Natural killer cell (primary cell): Measurements from ENCODE around the gene TMEM150A. TPM values are rescaled to one million over a fixed set of nuclear protein-coding genes. Genes with fewer than 3 reads are reported as not detected.

Source experiments
- ATAC-seq, 3 donors: fragments of 150-1000 bp in 2 of 3; fragments of 200-7000 bp in 1 of 3; cut with Tn5 transposase; 1 replicate in 1 of 3; 2 replicates in 2 of 3; pipeline ENCODE4 v1.10.0; 2021; ENCODE audit warnings: mild to moderate bottlenecking in 2 of 3, moderate library complexity in 2 of 3
- DNase-seq, 2 donors: peaks; one replicate each; pipeline versions ENCODE4 v3.0.0 to v3.0.0-alpha.2; 2013 to 2021; ENCODE audit warnings: mixed read lengths in 1 of 2
- H3K27ac ChIP-seq: one replicate; pipeline ENCODE4 v1.5.1; 2013; ENCODE audit warnings: mild to moderate bottlenecking, low read length
- H3K27me3 ChIP-seq: one replicate; pipeline ENCODE4 v1.6.1; 2013; ENCODE audit warnings: low read length; ENCODE audit not compliant: control insufficient read depth, insufficient read depth
- H3K36me3 ChIP-seq: one replicate; pipeline ENCODE4 v1.6.1; 2013; ENCODE audit warnings: low read length; ENCODE audit not compliant: control insufficient read depth, insufficient read depth
- H3K4me1 ChIP-seq: one replicate; pipeline ENCODE4 v1.6.1; 2013; ENCODE audit warnings: low read length; ENCODE audit not compliant: control insufficient read depth, insufficient read depth
- H3K4me3 ChIP-seq: one replicate; pipeline ENCODE4 v1.5.1; 2013; ENCODE audit warnings: low read length
- H3K9me3 ChIP-seq: one replicate; pipeline ENCODE4 v1.6.1; 2013; ENCODE audit warnings: low read length; ENCODE audit not compliant: control insufficient read depth, insufficient read depth
- H3K27ac Mint-ChIP-seq, 2 donors: one replicate each; pipeline ENCODE4 v1.8.0; 2022; ENCODE audit warnings: mild to moderate bottlenecking in 2 of 2, mixed read lengths in 2 of 2, moderate library complexity in 1 of 2
- H3K27me3 Mint-ChIP-seq, 2 donors: one replicate each; pipeline ENCODE4 v1.8.0; 2022; ENCODE audit warnings: low read depth in 2 of 2, mixed read lengths in 2 of 2
- H3K36me3 Mint-ChIP-seq: one replicate; pipeline ENCODE4 v1.8.0; 2022; ENCODE audit warnings: mixed read lengths
- H3K4me1 Mint-ChIP-seq, 2 donors: one replicate each; pipeline ENCODE4 v1.8.0; 2022; ENCODE audit warnings: mixed read lengths in 2 of 2
- H3K4me3 Mint-ChIP-seq: one replicate; pipeline ENCODE4 v1.8.0; 2022; ENCODE audit warnings: mild to moderate bottlenecking, moderate library complexity, mixed read lengths
- H3K9me3 Mint-ChIP-seq, 2 donors: one replicate each; pipeline ENCODE4 v1.8.0; 2022; ENCODE audit warnings: mixed read lengths in 2 of 2
- CTCF ChIP-seq: fragments of 200-600 bp; IDR thresholded peaks from one replicate; pipeline ENCODE4 v1.8.0; 2022; ENCODE audit warnings: antibody characterized with exemption
- WGBS: methylation state at CpG from one replicate; pipeline ENCODE4 v1.1.7; 2013; ENCODE audit warnings: missing lambda C conversion rate; ENCODE audit not compliant: insufficient coverage; 5-methylcytosine and 5-hydroxymethylcytosine counted together
- intact Hi-C: fragments of 100-400 bp; cut with micrococcal nuclease; formaldehyde crosslinking; loops from one replicate; pipeline ENCODE4 v1.14.2; 2022
- total RNA-seq, 4 donors: library from RNA; stranded (reverse); fragments of 120-200 nt in 1 of 4; gene quantifications; one replicate each; pipeline versions ENCODE4 v1.2.3 to v1.2.4, GENCODE V29; 2013 to 2022

The TMEM150A gene
- total RNA-seq, 3 donors from 2014 or later (not counting 1 experiment from before 2014, with no cell fraction given): 10.4 to 13.3 (median 10.9) TPM

DNA sequence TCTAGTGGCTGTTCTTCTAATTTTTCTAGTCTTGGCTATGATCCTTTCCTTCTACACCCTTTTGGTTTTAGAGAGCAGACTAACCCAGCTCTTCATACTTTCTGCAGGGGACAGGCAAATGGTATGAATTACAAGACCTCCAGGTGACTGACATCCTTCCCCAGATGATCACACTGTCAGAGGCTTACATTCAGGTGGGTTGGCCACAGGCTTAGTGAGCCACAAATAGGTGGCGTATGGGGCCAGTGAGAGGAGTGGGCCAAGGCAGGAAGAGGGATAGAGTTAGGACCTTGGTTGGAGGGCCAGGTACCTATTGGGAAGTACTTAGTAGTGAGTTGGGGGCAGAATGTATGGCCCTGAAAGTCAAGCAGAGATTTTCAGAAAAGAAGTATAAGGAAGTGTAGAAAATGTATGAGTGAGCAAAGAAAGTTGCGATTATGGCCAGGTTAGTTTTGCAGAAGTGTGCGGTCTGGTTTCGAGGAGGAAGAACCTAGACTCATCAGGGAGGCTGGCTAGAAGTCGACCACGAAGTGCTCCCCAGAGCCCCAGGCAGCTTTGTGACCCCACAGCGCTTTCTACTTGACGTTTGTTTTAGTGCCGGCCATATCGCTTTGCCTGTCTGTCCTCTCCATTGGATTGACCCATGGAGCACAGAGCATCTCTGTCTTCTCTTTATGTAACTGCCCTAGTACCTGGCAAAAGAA, 45.5 kb upstream of the TMEM150A start:
- H3K36me3 ChIP-seq: peaks cover 81% of the 10 kb centered on the region
- TF ChIP-seq CTCF: no peak
- DNase-seq (no peak), ATAC-seq (no peak)
- Mint-ChIP-seq H3K4me1 (no peaks in the 10 kb centered on the region), H3K4me3 (no peak overlapping the region), H3K36me3 (peaks cover 11% of the 10 kb centered on the region), H3K27ac (peak overlapping the region in 1 of 2 donors; percentile 8), H3K27me3 (no peaks in the 10 kb centered on the region), H3K9me3 (no peaks in the 10 kb centered on the region)
- H3K4me3 ChIP-seq: no peak overlapping the region
- intact Hi-C loops: loop anchor here (1.0 kb wide), 1 partner anchor 59 kb away; no protein-coding TSS in a partner anchor
- H3K27me3 ChIP-seq: no peaks in the 10 kb centered on the region
- H3K9me3 ChIP-seq: no peaks in the 10 kb centered on the region
- 74% methylated on average over 10 of the region's 10 CpGs for WGBS
- peaks cover 10% of the 10 kb centered on the region for H3K4me1 ChIP-seq
- no peak overlapping the region for H3K27ac ChIP-seq

- no peaks in the 10 kb centered on the region for H3K4me1 Mint-ChIP-seq
- intact Hi-C loops: no loop called here
- H3K36me3 Mint-ChIP-seq: peaks cover 27% of the 10 kb centered on the region
- Histone ChIP-seq H3K4me1 (peaks cover 10% of the 10 kb centered on the region), H3K36me3 (peaks cover 85% of the 10 kb centered on the region), H3K9me3 (no peaks in the 10 kb centered on the region), H3K27ac (no peak overlapping the region), H3K4me3 (no peak overlapping the region), H3K27me3 (no peaks in the 10 kb centered on the region)
- H3K9me3 Mint-ChIP-seq: no peaks in the 10 kb centered on the region
- DNase-seq (no peak), ATAC-seq (no peak)
- no peak overlapping the region for H3K27ac Mint-ChIP-seq
- no peak overlapping the region for H3K4me3 Mint-ChIP-seq
- WGBS: 100% methylated on average over 2 of the region's 2 CpGs
- H3K27me3 Mint-ChIP-seq: no peaks in the 10 kb centered on the region
- no peak for TF ChIP-seq CTCF
Observed at GRCh38 chr2:85646166-85646565, 43.7 kb upstream of the TMEM150A start.

DNA sequence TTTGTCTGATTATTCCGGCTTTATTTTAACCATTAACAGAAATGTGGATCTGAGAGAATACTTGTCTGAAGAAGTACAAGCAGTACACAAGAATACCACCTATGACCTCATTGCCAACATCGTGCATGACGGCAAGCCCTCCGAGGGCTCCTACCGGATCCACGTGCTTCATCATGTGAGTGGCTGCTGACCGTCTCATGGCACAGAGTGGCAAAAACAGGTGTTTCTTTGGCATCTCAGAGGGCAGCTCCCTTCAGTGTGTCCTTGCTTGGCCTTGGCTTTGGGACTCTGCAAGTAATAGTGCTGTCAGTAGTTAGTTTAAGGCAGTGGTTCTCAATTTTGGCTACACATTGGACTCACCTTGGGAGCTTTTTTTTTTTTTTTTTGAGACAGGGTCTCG, 42.4 kb upstream of the TMEM150A start:
- no peak for ATAC-seq
- Histone ChIP-seq H3K9me3 (no peaks in the 10 kb centered on the region), H3K36me3 (peaks cover 91% of the 10 kb centered on the region), H3K4me3 (no peak overlapping the region), H3K4me1 (peaks cover 10% of the 10 kb centered on the region), H3K27me3 (no peaks in the 10 kb centered on the region), H3K27ac (no peak overlapping the region)
- H3K36me3 Mint-ChIP-seq: peaks cover 34% of the 10 kb centered on the region
- no peaks in the 10 kb centered on the region for H3K9me3 Mint-ChIP-seq
- intact Hi-C loops: no loop called here
- no peaks in the 10 kb centered on the region for H3K27me3 Mint-ChIP-seq
- WGBS: 95% methylated on average over 8 of the region's 8 CpGs
- H3K4me1 Mint-ChIP-seq: no peaks in the 10 kb centered on the region
- no peak for DNase-seq
- H3K27ac Mint-ChIP-seq: no peak overlapping the region
- no peak overlapping the region for H3K4me3 Mint-ChIP-seq
- TF ChIP-seq CTCF: no peak

DNA sequence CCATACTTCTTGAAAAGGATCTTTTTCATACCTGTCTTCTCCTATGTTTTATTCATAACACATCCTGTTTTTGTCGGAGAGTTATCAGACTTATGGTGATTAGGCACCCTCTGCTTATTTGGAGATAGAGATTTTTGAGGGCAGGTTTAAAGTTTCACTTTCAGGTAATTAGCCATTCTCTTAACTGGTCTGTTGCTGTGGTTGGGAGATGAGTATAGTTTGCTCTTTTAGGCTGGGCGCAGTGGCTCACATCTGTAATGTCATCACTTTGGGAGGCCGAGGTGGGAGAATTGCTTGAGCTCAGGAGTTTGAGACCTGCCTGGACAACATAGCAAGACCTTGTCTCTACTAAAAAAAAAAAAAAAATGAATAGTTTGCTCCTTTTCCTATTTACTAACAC, 40.2 kb upstream of the TMEM150A start:
- H3K9me3 ChIP-seq: no peaks in the 10 kb centered on the region
- peaks cover 1% of the 10 kb centered on the region for H3K4me1 ChIP-seq
- H3K27me3 Mint-ChIP-seq: no peaks in the 10 kb centered on the region
- H3K27ac Mint-ChIP-seq: no peak overlapping the region
- H3K4me3 Mint-ChIP-seq: no peak overlapping the region
- H3K27ac ChIP-seq: no peak overlapping the region
- TF ChIP-seq CTCF: no peak
- peaks cover 0 to under 1% of the 10 kb centered on the region in 2 donors for H3K4me1 Mint-ChIP-seq
- H3K36me3 Mint-ChIP-seq: peaks cover 35% of the 10 kb centered on the region
- H3K4me3 ChIP-seq: no peak overlapping the region
- WGBS: 91% methylated on average over 3 of the region's 3 CpGs
- intact Hi-C loops: no loop called here
- H3K27me3 ChIP-seq: no peaks in the 10 kb centered on the region
- DNase-seq: no peak
- no peak for ATAC-seq
- peaks cover 84% of the 10 kb centered on the region for H3K36me3 ChIP-seq
- no peaks in the 10 kb centered on the region for H3K9me3 Mint-ChIP-seq
